Neural progenitor cell (in vitro differentiated cells): ENCODE data around the gene BBS9. TPM values are rescaled to one million over a fixed set of nuclear protein-coding genes. Genes with fewer than 3 reads are reported as not detected.

Experiments
- DNase-seq: peaks from one replicate; pipeline ENCODE4 v3.0.0-alpha.2; 2016; ENCODE audit warnings: low spot score
- H2AFZ ChIP-seq: fragments of 200-600 bp; sonication (generic); replicated peaks from 2 replicates; pipeline ENCODE4 v1.6.1; 2016; ENCODE audit warnings: antibody characterized with exemption
- H3F3A ChIP-seq: fragments of 200-600 bp; sonication (generic); 2 replicates; pipeline ENCODE4 v1.6.1; 2016; ENCODE audit warnings: antibody characterized with exemption, low read depth
- H3K27ac ChIP-seq: fragments of 200-600 bp; sonication (generic); 2 replicates; pipeline ENCODE4 v1.5.1; 2016; ENCODE audit warnings: mild to moderate bottlenecking
- H3K27me3 ChIP-seq: fragments of 200-600 bp; sonication (generic); 2 replicates; pipeline ENCODE4 v1.6.1; 2016; ENCODE audit warnings: mild to moderate bottlenecking, moderate library complexity
- H3K36me3 ChIP-seq: fragments of 200-600 bp; sonication (generic); 2 replicates; pipeline ENCODE4 v1.5.1; 2016
- H3K4me1 ChIP-seq: fragments of 200-600 bp; sonication (generic); 2 replicates; pipeline ENCODE4 v1.6.1; 2016; ENCODE audit warnings: mixed run types
- H3K4me2 ChIP-seq: fragments of 200-600 bp; sonication (generic); 2 replicates; pipeline ENCODE4 v1.6.1; 2016
- H3K4me3 ChIP-seq: fragments of 200-600 bp; sonication (generic); 2 replicates; pipeline ENCODE4 v1.5.1; 2016
- H3K79me2 ChIP-seq: fragments of 200-600 bp; sonication (generic); 2 replicates; pipeline ENCODE4 v1.6.1; 2016; ENCODE audit warnings: low read depth
- H3K9ac ChIP-seq: fragments of 200-600 bp; sonication (generic); 2 replicates; pipeline ENCODE4 v1.6.1; 2016
- H3K9me3 ChIP-seq: fragments of 200-600 bp; sonication (generic); 2 replicates; pipeline ENCODE4 v1.5.1; 2016; ENCODE audit warnings: low read depth
- H4K20me1 ChIP-seq: fragments of 200-600 bp; sonication (generic); 2 replicates; pipeline ENCODE4 v1.6.1; 2016; ENCODE audit warnings: low read depth
- H3K27ac Mint-ChIP-seq: 3 replicates; pipeline ENCODE4 v1.8.0; 2021; ENCODE audit warnings: mixed read lengths
- H3K27me3 Mint-ChIP-seq: 2 replicates; pipeline ENCODE4 v1.8.0; 2022; ENCODE audit warnings: low read depth, mild to moderate bottlenecking, inconsistent platforms, moderate library complexity, mixed read lengths; ENCODE audit not compliant: insufficient read depth
- H3K36me3 Mint-ChIP-seq: 3 replicates; pipeline ENCODE4 v1.8.0; 2021; ENCODE audit warnings: mixed read lengths
- H3K4me1 Mint-ChIP-seq: 3 replicates; pipeline ENCODE4 v1.8.0; 2021; ENCODE audit warnings: mixed read lengths
- H3K4me3 Mint-ChIP-seq: 3 replicates; pipeline ENCODE4 v1.8.0; 2021; ENCODE audit warnings: mild to moderate bottlenecking, moderate library complexity, mixed read lengths
- H3K9me3 Mint-ChIP-seq: 3 replicates; pipeline ENCODE4 v1.8.0; 2020; ENCODE audit warnings: mixed read lengths
- EZH2 ChIP-seq: fragments of 200-600 bp; sonication (generic); IDR thresholded peaks from 2 replicates; pipeline ENCODE4 v1.6.1; 2017; ENCODE audit warnings: antibody characterized with exemption, mild to moderate bottlenecking, moderate library complexity
- EZH2phosphoT487 ChIP-seq: fragments of 200-600 bp; sonication (generic); IDR thresholded peaks from 2 replicates; pipeline ENCODE4 v1.6.1; 2017; ENCODE audit warnings: antibody characterized with exemption
- total RNA-seq: library from RNA; depleted of rRNA; stranded (reverse); fragments of >200 nt; gene quantifications from 2 replicates; pipeline ENCODE4 v1.2.3, GENCODE V29; 2015; ENCODE audit warnings: low replicate concordance
- TF ChIP-seq, protein P1 (sequence below): fragments of 200-600 bp; sonication (generic); IDR thresholded peaks from 2 replicates; pipeline ENCODE4 v1.5.1; 2017; ENCODE audit warnings: antibody characterized with exemption, mild to moderate bottlenecking

The BBS9 gene
- total RNA-seq, 1 donor from 2014 or later: 40.3 TPM

DNA sequence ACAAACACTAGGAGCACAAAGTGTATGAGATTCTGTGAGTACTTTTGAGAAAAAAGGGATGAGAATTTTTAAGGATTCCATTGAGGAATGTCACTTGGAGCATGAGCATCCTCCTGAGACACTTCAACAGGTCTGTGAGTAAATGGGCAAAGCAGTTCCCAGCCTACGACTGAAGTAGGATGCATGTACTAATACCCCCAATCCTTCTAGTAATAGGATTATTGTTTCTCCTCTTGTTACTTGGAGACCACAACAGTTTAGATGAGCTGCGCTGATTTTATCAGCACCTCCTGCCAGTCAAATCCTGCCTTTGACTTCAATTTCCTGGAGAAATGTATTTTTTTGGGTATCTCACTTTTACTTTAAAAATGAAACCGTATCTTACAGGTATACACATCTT is 820 bp downstream of the BBS9 start:
- peak; percentile 29 for DNase-seq
- H3K9me3 Mint-ChIP-seq: no peaks in the 10 kb centered on the region
- Histone ChIP-seq H3K27me3 (no peaks in the 10 kb centered on the region), H4K20me1 (no peaks in the 10 kb centered on the region), H3K36me3 (no peaks in the 10 kb centered on the region), H2AFZ (peak overlapping the region; percentile 82), H3K4me2 (peak overlapping the region; percentile 91), H3K4me1 (peaks cover 13% of the 10 kb centered on the region), H3K79me2 (no peaks in the 10 kb centered on the region), H3K9me3 (no peaks in the 10 kb centered on the region), H3F3A (peaks cover 11% of the 10 kb centered on the region), H3K4me3 (peak overlapping the region; percentile 68), H3K27ac (no peak overlapping the region), H3K9ac (peak overlapping the region; percentile 5)
- peaks cover 2% of the 10 kb centered on the region for H3K27me3 Mint-ChIP-seq
- no peak overlapping the region for H3K27ac Mint-ChIP-seq
- peaks cover 16% of the 10 kb centered on the region for H3K4me1 Mint-ChIP-seq
- H3K4me3 Mint-ChIP-seq: peak overlapping the region; percentile 97
- TF ChIP-seq EZH2: no peak
- TF ChIP-seq, protein P1, sequence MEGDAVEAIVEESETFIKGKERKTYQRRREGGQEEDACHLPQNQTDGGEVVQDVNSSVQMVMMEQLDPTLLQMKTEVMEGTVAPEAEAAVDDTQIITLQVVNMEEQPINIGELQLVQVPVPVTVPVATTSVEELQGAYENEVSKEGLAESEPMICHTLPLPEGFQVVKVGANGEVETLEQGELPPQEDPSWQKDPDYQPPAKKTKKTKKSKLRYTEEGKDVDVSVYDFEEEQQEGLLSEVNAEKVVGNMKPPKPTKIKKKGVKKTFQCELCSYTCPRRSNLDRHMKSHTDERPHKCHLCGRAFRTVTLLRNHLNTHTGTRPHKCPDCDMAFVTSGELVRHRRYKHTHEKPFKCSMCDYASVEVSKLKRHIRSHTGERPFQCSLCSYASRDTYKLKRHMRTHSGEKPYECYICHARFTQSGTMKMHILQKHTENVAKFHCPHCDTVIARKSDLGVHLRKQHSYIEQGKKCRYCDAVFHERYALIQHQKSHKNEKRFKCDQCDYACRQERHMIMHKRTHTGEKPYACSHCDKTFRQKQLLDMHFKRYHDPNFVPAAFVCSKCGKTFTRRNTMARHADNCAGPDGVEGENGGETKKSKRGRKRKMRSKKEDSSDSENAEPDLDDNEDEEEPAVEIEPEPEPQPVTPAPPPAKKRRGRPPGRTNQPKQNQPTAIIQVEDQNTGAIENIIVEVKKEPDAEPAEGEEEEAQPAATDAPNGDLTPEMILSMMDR: no peak
- TF ChIP-seq EZH2phosphoT487: no peak
- H3K36me3 Mint-ChIP-seq: peaks cover 2% of the 10 kb centered on the region

DNA sequence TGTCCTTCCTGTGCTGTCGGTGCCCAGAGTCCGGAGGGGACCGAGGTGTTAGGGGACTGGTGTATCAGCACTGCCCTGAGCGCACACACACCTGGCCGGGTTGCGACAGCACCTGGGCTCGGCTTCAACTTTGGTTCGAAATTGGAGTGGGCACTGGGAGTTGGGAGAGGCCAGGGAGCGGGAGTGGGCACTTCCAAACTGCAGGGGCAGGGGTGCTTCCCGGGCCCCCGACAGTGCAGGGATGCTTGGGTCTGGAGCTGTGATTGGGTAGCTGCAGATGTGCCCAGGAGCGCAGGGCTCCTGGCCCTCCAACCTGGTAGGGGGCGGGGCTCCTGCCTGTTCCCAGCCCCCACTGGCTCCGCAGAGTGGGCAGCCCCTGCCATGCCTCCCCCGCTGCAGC is 7.7 kb downstream of the BBS9 start:
- Mint-ChIP-seq H3K4me1 (no peaks in the 10 kb centered on the region), H3K27me3 (peaks cover 2% of the 10 kb centered on the region), H3K9me3 (peaks cover 6% of the 10 kb centered on the region), H3K4me3 (no peak overlapping the region), H3K27ac (no peak overlapping the region), H3K36me3 (peaks cover 2% of the 10 kb centered on the region)
- Histone ChIP-seq H3K79me2 (no peaks in the 10 kb centered on the region), H3K27me3 (no peaks in the 10 kb centered on the region), H3K4me1 (no peaks in the 10 kb centered on the region), H3K27ac (no peak overlapping the region), H3K4me3 (no peak overlapping the region), H3K4me2 (no peak overlapping the region), H3K9ac (no peak overlapping the region), H4K20me1 (no peaks in the 10 kb centered on the region), H3F3A (no peaks in the 10 kb centered on the region), H3K9me3 (no peaks in the 10 kb centered on the region), H2AFZ (no peak overlapping the region), H3K36me3 (no peaks in the 10 kb centered on the region)
- no peak for DNase-seq
- TF ChIP-seq EZH2phosphoT487 (no peak), EZH2 (no peak)
- TF ChIP-seq, protein P1: no peak

DNA sequence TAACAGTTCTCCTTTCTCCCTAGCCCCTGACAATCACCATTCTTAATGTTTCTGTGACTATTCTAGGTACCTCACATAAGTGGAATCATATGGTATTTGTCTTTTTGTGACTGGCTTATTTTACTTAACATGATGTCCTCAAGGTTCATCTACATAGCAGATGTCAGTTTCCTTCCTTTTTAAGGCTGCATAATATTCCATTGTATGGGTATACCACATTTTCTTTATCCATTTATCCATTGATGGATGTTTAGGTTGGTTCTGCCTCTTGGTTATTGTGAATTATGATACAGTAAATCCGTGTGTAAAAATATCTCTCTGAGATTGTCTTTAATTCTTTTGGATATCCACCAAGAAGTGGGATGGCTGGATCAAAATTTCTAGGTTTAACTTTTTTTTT is 13.2 kb downstream of the BBS9 start:
- Histone ChIP-seq H3K9ac (no peak overlapping the region), H3K4me1 (no peaks in the 10 kb centered on the region), H3K9me3 (peaks cover 8% of the 10 kb centered on the region), H4K20me1 (no peaks in the 10 kb centered on the region), H3K4me2 (no peak overlapping the region), H3F3A (no peaks in the 10 kb centered on the region), H3K27me3 (no peaks in the 10 kb centered on the region), H3K79me2 (no peaks in the 10 kb centered on the region), H3K4me3 (no peak overlapping the region), H3K36me3 (peaks cover 5% of the 10 kb centered on the region), H3K27ac (no peak overlapping the region), H2AFZ (no peak overlapping the region)
- no peak overlapping the region for H3K27ac Mint-ChIP-seq
- H3K36me3 Mint-ChIP-seq: peaks cover 2% of the 10 kb centered on the region
- TF ChIP-seq, protein P1: no peak
- no peak for TF ChIP-seq EZH2
- H3K27me3 Mint-ChIP-seq: no peaks in the 10 kb centered on the region
- H3K9me3 Mint-ChIP-seq: peaks cover 8% of the 10 kb centered on the region
- DNase-seq: no peak
- no peak overlapping the region for H3K4me3 Mint-ChIP-seq
- H3K4me1 Mint-ChIP-seq: no peaks in the 10 kb centered on the region
